Left hindlimb (tissue), 1 donor: ENCODE data around the gene LILRA6.
"Not testable (repeated sequence)": the region's sequence is repeated elsewhere in the genome, so short reads cannot be mapped to it uniquely, and the experiment has no call there.

ENCODE experiments used
- DNase-seq: peaks from one replicate; pipeline ENCODE4 v3.0.0-alpha.2; 2018

The LILRA6 gene

GRCh38 chr19:54206030-54206830, 36.4 kb downstream of the LILRA6 start:
- DNase-seq: no peak

GRCh38 chr19:54204767-54205468, 37.7 kb downstream of the LILRA6 start:
- DNase-seq: no peak

- DNase-seq: no peak
These were observed 39.4 kb downstream of the LILRA6 start for GRCh38 chr19:54203151-54203611.

- no peak for DNase-seq
These were observed 40.6 kb downstream of the LILRA6 start for GRCh38 chr19:54201980-54202379.

- no peak for DNase-seq
These were observed 41.4 kb downstream of the LILRA6 start for GRCh38 chr19:54201172-54201701.

- no peak for DNase-seq
These were observed 43.2 kb downstream of the LILRA6 start for GRCh38 chr19:54199401-54199800.

- no peak for DNase-seq
These were observed 45.5 kb downstream of the LILRA6 start for GRCh38 chr19:54197121-54197520.

- no peak for DNase-seq
These were observed 46.1 kb downstream of the LILRA6 start for GRCh38 chr19:54196536-54196935.

- not testable (repeated sequence) for DNase-seq
These were observed 48.1 kb downstream of the LILRA6 start for GRCh38 chr19:54194463-54194862.

- no peak for DNase-seq
These were observed 49.6 kb downstream of the LILRA6 start for GRCh38 chr19:54193011-54193410.

- no peak for DNase-seq
These were observed 50.7 kb downstream of the LILRA6 start for GRCh38 chr19:54191811-54192453.

- no peak for DNase-seq
These were observed 51.4 kb downstream of the LILRA6 start, which contains the start of gene TSEN34 for GRCh38 chr19:54191011-54191810. Gene TSEN34 (plus strand): TSS chr19:54191308. CDS start chr19:54191365, 57 bp downstream.

- DNase-seq: peak; percentile 100
These were observed 52.0 kb downstream of the LILRA6 start for GRCh38 chr19:54190503-54191010.

GRCh38 chr19:54189735-54190502, 52.7 kb downstream of the LILRA6 start:
- DNase-seq: peak; percentile 100

- DNase-seq: no peak
These were observed 53.4 kb downstream of the LILRA6 start, which contains the start of gene MBOAT7 for GRCh38 chr19:54189145-54189734. Gene MBOAT7 (minus strand): TSS chr19:54189580. CDS start chr19:54188508, 1,072 bp downstream.

- DNase-seq: no peak
These were observed 54.2 kb downstream of the LILRA6 start for GRCh38 chr19:54188215-54188871.

- DNase-seq: no peak
These were observed 55.6 kb downstream of the LILRA6 start for GRCh38 chr19:54186934-54187381.
